GM13976 (cell line): ENCODE measurements around the gene TMEM17.

Experiments
- DNase-seq: peaks from one replicate; pipeline ENCODE4 v3.0.0; 2012; ENCODE audit warnings: low spot score
- CTCF ChIP-seq: IDR thresholded peaks from 2 replicates; pipeline ENCODE4 v1.5.1; 2012; ENCODE audit warnings: borderline replicate concordance, mild to moderate bottlenecking; ENCODE audit not compliant: insufficient read depth; ENCODE audit errors: extremely low read depth, missing control alignments, control extremely low read depth
- in situ Hi-C: fragments of 300-500 bp; cut with MboI; formaldehyde crosslinking; loops from one replicate; pipeline ENCODE4 v1.12.0; 2022; ENCODE audit warnings: low sequenced_read_pairs, mixed read lengths, inconsistent platforms; ENCODE audit not compliant: unreplicated experiment

Gene TMEM17

GRCh38 chr2:62474176-62474575 lies 31.8 kb downstream of the TMEM17 start:
- in situ Hi-C loops: loop anchor here (25.0 kb wide), 1 partner anchor 563 kb away; no protein-coding TSS in a partner anchor
- DNase-seq: no peak
- no peak for TF ChIP-seq CTCF

GRCh38 chr2:62473246-62473827 lies 32.7 kb downstream of the TMEM17 start:
- DNase-seq: no peak
- in situ Hi-C loops: loop anchor here (25.0 kb wide), 1 partner anchor 564 kb away; no protein-coding TSS in a partner anchor
- no peak for TF ChIP-seq CTCF

GRCh38 chr2:62472312-62472711 lies 33.7 kb downstream of the TMEM17 start:
- TF ChIP-seq CTCF: no peak
- no peak for DNase-seq
- in situ Hi-C loops: loop anchor here (25.0 kb wide), 1 partner anchor 565 kb away; no protein-coding TSS in a partner anchor

GRCh38 chr2:62471816-62472215 lies 34.2 kb downstream of the TMEM17 start:
- in situ Hi-C loops: loop anchor here (25.0 kb wide), 1 partner anchor 565 kb away; no protein-coding TSS in a partner anchor
- no peak for DNase-seq
- TF ChIP-seq CTCF: no peak

GRCh38 chr2:62471404-62471803 lies 34.6 kb downstream of the TMEM17 start:
- no peak for DNase-seq
- no peak for TF ChIP-seq CTCF
- in situ Hi-C loops: loop anchor here (25.0 kb wide), 1 partner anchor 566 kb away; no protein-coding TSS in a partner anchor

- no peak for DNase-seq
- TF ChIP-seq CTCF: no peak
- in situ Hi-C loops: loop anchor here (25.0 kb wide), 1 partner anchor 568 kb away; no protein-coding TSS in a partner anchor
These were observed 36.4 kb downstream of the TMEM17 start for GRCh38 chr2:62469548-62469947.
